K562 (cell line): ENCODE results near the gene EDEM1. TPM values are rescaled to one million over a fixed set of nuclear protein-coding genes. Genes with fewer than 3 reads are reported as not detected.

Source experiments
- ATAC-seq: fragments of 200-7000 bp; cut with Tn5 transposase; 3 replicates; pipeline ENCODE4 v1.9.1; 2020; ENCODE audit warnings: moderate library complexity
- BruUV-seq: library from RNA; stranded (reverse); fragments of 400-500 nt; replicated peaks from 2 replicates; lab custom pipeline; 2021; lab: Mats Ljungman, UMichigan
- CTCF ChIA-PET: fragments of 300-600 bp; formaldehyde crosslinking; extraction: SDS; loops from one replicate; lab custom pipeline; 2021; ENCODE audit warnings: low intra/inter-chr PET ratio; lab: Yijun Ruan, JAX
- POLR2A ChIA-PET: fragments of 300-600, 350-650 bp; sonication (Branson Sonifier 250); formaldehyde crosslinking; extraction: SDS; loops from one replicate; lab custom pipeline; 2021; ENCODE audit warnings: antibody characterized with exemption, inconsistent platforms; lab: Yijun Ruan, JAX
- DNase-seq, 4 experiments: peaks; one replicate each; pipeline versions ENCODE4 v3.0.0 to v3.0.0-alpha.2; 2011 to 2018; ENCODE audit warnings: low spot score in 3 of 4, mixed read lengths in 3 of 4; ENCODE audit errors: extremely low read depth in 1 of 4
- FAIRE-seq: peaks from 2 replicates; lab custom pipeline; 2011; peaks lifted over from hg19 to GRCh38; lab: Jason Lieb, UNC
- H2AFZ ChIP-seq: 2 replicates; pipeline ENCODE4 v1.6.0; 2011; ENCODE audit warnings: low read depth, low read length, control low read depth, inconsistent platforms
- H3K27ac ChIP-seq: fragments of 200-600 bp; 3 replicates; pipeline ENCODE4 v1.8.0; 2011; ENCODE audit warnings: low read depth, mild to moderate bottlenecking, control low read depth, inconsistent platforms, low read length, moderate library complexity, mixed read lengths; ENCODE audit errors: extremely low read depth
- H3K27me3 ChIP-seq, 2 experiments: fragments of 300-600 bp in 1 of 2; 2 replicates in 1 of 2; 3 replicates in 1 of 2; pipeline versions ENCODE4 v1.6.0 to v1.8.0; 2011; ENCODE audit warnings: inconsistent platforms in 2 of 2, low read length in 2 of 2, mild to moderate bottlenecking in 1 of 2, mixed read lengths in 1 of 2, moderate library complexity in 1 of 2; ENCODE audit not compliant: control insufficient read depth in 2 of 2, insufficient read depth in 2 of 2
- H3K36me3 ChIP-seq: fragments of 300-600 bp; 3 replicates; pipeline ENCODE4 v1.8.0; 2011; ENCODE audit warnings: mild to moderate bottlenecking, low read length, inconsistent platforms; ENCODE audit not compliant: control insufficient read depth, insufficient read depth
- H3K4me1 ChIP-seq, 2 experiments: fragments of 200-600 bp in 1 of 2; replicated peaks in 1 of 2; 2 replicates in 1 of 2; 3 replicates in 1 of 2; pipeline versions ENCODE4 v1.5.1 to v1.8.0; 2011; ENCODE audit warnings: inconsistent platforms in 2 of 2, low read length in 2 of 2, mild to moderate bottlenecking in 1 of 2, mixed read lengths in 1 of 2, moderate library complexity in 1 of 2; ENCODE audit not compliant: control insufficient read depth in 2 of 2, insufficient read depth in 2 of 2
- H3K4me2 ChIP-seq: 2 replicates; pipeline ENCODE4 v1.6.1; 2011; ENCODE audit warnings: low read length, control low read depth, inconsistent platforms, mixed read lengths; ENCODE audit not compliant: insufficient read depth
- H3K4me3 ChIP-seq: fragments of 200-600 bp; sonication (generic), shearing (Covaris generic); 2 replicates; pipeline ENCODE4 v1.5.1; 2016; ENCODE audit warnings: control low read depth, inconsistent platforms
- H3K79me2 ChIP-seq: fragments of 200-600 bp; 3 replicates; pipeline ENCODE4 v1.8.0; 2011; ENCODE audit warnings: low read length, inconsistent platforms; ENCODE audit not compliant: control insufficient read depth, insufficient read depth
- H3K9ac ChIP-seq, 2 experiments: 2 replicates each; pipeline versions ENCODE4 v1.6.0 to v1.6.1; 2011; ENCODE audit warnings: low read depth in 2 of 2, low read length in 2 of 2, control low read depth in 1 of 2, inconsistent platforms in 1 of 2, mild to moderate bottlenecking in 1 of 2, mixed read lengths in 1 of 2; ENCODE audit not compliant: insufficient read depth in 1 of 2
- H3K9me1 ChIP-seq: one replicate; pipeline ENCODE4 v1.6.0; 2011; ENCODE audit warnings: inconsistent platforms, mild to moderate bottlenecking, low read length, moderate library complexity; ENCODE audit not compliant: control insufficient read depth, insufficient read depth
- H3K9me3 ChIP-seq: replicated peaks from 2 replicates; pipeline ENCODE4 v1.5.1; 2011; ENCODE audit warnings: low read depth, low read length, inconsistent platforms; ENCODE audit not compliant: control insufficient read depth, insufficient read depth
- H4K20me1 ChIP-seq: replicated peaks from 2 replicates; pipeline ENCODE4 v1.6.1; 2011; ENCODE audit warnings: low read length, inconsistent platforms, mixed read lengths; ENCODE audit not compliant: control insufficient read depth, insufficient read depth
- EGR1 ChIP-seq: fragments of 450-650 bp; conservative IDR thresholded peaks from 2 replicates; pipeline ENCODE4 v1.6.1; 2017; ENCODE audit warnings: mild to moderate bottlenecking
- KAT2B ChIP-seq: IDR thresholded peaks from one replicate; pipeline ENCODE4 v1.6.1; 2012; ENCODE audit warnings: low read depth, mild to moderate bottlenecking, control low read depth, inconsistent platforms, low read length, moderate library complexity
- RBM34 ChIP-seq: fragments of 200-400 bp; formaldehyde crosslinking; IDR thresholded peaks from 2 replicates; pipeline ENCODE4 v1.6.1; 2018; ENCODE audit warnings: low read length, borderline replicate concordance; ENCODE audit not compliant: insufficient read depth
- SNIP1 ChIP-seq: fragments of 450-650 bp; IDR thresholded peaks from 2 replicates; pipeline ENCODE4 v1.7.1; 2017; ENCODE audit warnings: low read depth, mild to moderate bottlenecking
- SPI1 ChIP-seq: IDR thresholded peaks from 2 replicates; pipeline ENCODE4 v1.6.1; 2011; ENCODE audit warnings: low read depth, low read length, control low read depth, borderline replicate concordance
- WHSC1 ChIP-seq: IDR thresholded peaks from one replicate; pipeline ENCODE4 v1.6.1; 2012; ENCODE audit warnings: low read length, control low read depth, inconsistent platforms
- XRCC5 ChIP-seq: fragments of 200-400 bp; formaldehyde crosslinking; IDR thresholded peaks from 2 replicates; pipeline ENCODE4 v1.6.1; 2017; ENCODE audit warnings: low read depth, mild to moderate bottlenecking, low read length
- ZNF263 ChIP-seq: sonication (generic); formaldehyde crosslinking; IDR thresholded peaks from 2 replicates; pipeline ENCODE4 v1.8.0; 2022; ENCODE audit warnings: mild to moderate bottlenecking, missing genetic modification reagents, borderline replicate concordance
- WGBS: fragments of 100-300 bp; shearing (Covaris generic); methylation state at CpG from one replicate; pipeline ENCODE4 v1.1.6; 2016; ENCODE audit warnings: low coverage, mixed read lengths; ENCODE audit not compliant: insufficient coverage; ENCODE audit errors: missing lambda C conversion rate; 5-methylcytosine and 5-hydroxymethylcytosine counted together
- in situ Hi-C: fragments of 300-500 bp; cut with MboI; formaldehyde crosslinking; loops from 4 replicates; pipeline ENCODE4 v1.15.0; 2018; ENCODE audit warnings: inconsistent platforms, mixed read lengths
- intact Hi-C: fragments of 100-400 bp; cut with micrococcal nuclease; formaldehyde crosslinking; loops from 2 replicates; pipeline ENCODE4 v1.14.2; 2022
- polyA plus RNA-seq, 8 experiments: library from polyadenylated mRNA; depleted of rRNA in 4 of 8; stranded (reverse) in 5 of 8; unstranded in 3 of 8; fragments of >200 nt; fragmentation: Nextera tagmentation in 2 of 8; fragmentation: Illumina TruSeq in 1 of 8; extraction: Ambion mirVana in 2 of 8; extraction: Trizol in 1 of 8; gene quantifications; 2 replicates each; pipeline versions ENCODE4 v1.2.1 to v1.2.3, GENCODE V29; 2011 to 2014; ENCODE audit warnings: inconsistent platforms in 1 of 8, missing spikeins in 1 of 8
- total RNA-seq, 7 experiments: library from RNA; depleted of rRNA in 6 of 7; stranded (reverse); fragments of >200 nt in 6 of 7; fragmentation: Illumina TruSeq in 2 of 7; extraction: Trizol in 2 of 7; gene quantifications; 2 replicates each; pipeline versions ENCODE4 v1.2.1 to v1.2.3, GENCODE V29; 2011 to 2021; ENCODE audit warnings: low replicate concordance in 1 of 7
- TF ChIP-seq, protein P1 (sequence below), 2 experiments: fragments of 450-650 bp; IDR thresholded peaks; 2 replicates each; pipeline ENCODE4 v1.6.1; 2016
- TF ChIP-seq, protein P2 (sequence below): fragments of 450-650 bp; IDR thresholded peaks from 2 replicates; pipeline ENCODE4 v1.7.1; 2018; ENCODE audit warnings: mild to moderate bottlenecking, low read depth; ENCODE audit not compliant: partially characterized antibody
- TF ChIP-seq, protein P3 (sequence below): sonication (generic); formaldehyde crosslinking; IDR thresholded peaks from 2 replicates; pipeline ENCODE4 v1.8.1; 2022; ENCODE audit warnings: missing genetic modification reagents

EDEM1 gene
- total and polyA plus RNA-seq, 9 of the 15 experiments (the other 6 are each of a cell fraction or from before 2014, with no cell fraction given), result 6.2 to 36.7 (median 14.3) TPM

DNA sequence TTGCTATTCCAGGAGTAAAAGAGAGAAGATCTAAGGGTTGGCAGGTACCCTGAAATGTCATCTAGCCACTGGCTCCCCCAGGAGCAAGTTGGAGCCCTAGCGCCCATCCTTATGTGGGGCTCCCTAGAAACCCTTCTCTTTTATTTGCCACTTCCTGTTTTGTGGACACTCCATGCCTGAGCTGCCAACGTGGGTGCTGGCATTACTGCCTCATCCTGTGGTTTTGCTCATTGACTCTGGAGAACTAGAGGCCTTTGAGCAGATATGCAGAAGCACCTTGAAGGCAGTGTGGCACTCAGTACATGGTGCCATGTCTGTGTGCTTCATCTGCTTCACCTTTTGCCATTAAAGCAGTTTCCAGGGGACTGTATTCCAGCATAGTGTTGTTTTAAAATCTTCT, 8.1 kb downstream of the EDEM1 start:
- H3K27me3 ChIP-seq, result no peaks in the 10 kb centered on the region
- POLR2A ChIA-PET, result interaction anchor here (1.0 to 4.3 kb wide), 3 partner anchors 9 to 216 kb away, joined by 3 to 33 read pairs (median 6); partner anchors contain the start of gene EDEM1
- peaks cover 45% of the 10 kb centered on the region for H3K36me3 ChIP-seq
- H3K4me3 ChIP-seq, result no peak overlapping the region
- H3K9ac ChIP-seq, result no peak overlapping the region
- no peak for FAIRE-seq
- H3K9me3 ChIP-seq, result no peaks in the 10 kb centered on the region
- no peak for ATAC-seq
- H3K79me2 ChIP-seq, result peaks cover 41% of the 10 kb centered on the region
- 63% methylated on average over 2 of the region's 2 CpGs for WGBS
- 0 out of 2 replicates have a peak, but pooled peaks cover 4% of the 10 kb centered on the region for H4K20me1 ChIP-seq
- no peak overlapping the region for H3K4me2 ChIP-seq
- CTCF ChIA-PET, result no interaction called here
- DNase-seq, result no peak
- no peak overlapping the region for H2AFZ ChIP-seq
- BruUV-seq, result no TSS peak
- in situ Hi-C loops, result no loop called here
- peaks cover 0 to 59% of the 10 kb centered on the region in 2 experiments; a peak in 4 of 5 replicates for H3K4me1 ChIP-seq
- no peak overlapping the region for H3K27ac ChIP-seq
- no peaks in the 10 kb centered on the region for H3K9me1 ChIP-seq
- intact Hi-C loops, result loop anchor here (2.0 kb wide), 1 partner anchor 59 kb away; no protein-coding TSS in a partner anchor
- TF ChIP-seq ZNF263 (no peak), RBM34 (no peak), SNIP1 (no peak), SPI1 (peak; percentile 90), XRCC5 (no peak), KAT2B (no peak), WHSC1 (peak; percentile 86), EGR1 (no peak)
- TF ChIP-seq, protein P1, sequence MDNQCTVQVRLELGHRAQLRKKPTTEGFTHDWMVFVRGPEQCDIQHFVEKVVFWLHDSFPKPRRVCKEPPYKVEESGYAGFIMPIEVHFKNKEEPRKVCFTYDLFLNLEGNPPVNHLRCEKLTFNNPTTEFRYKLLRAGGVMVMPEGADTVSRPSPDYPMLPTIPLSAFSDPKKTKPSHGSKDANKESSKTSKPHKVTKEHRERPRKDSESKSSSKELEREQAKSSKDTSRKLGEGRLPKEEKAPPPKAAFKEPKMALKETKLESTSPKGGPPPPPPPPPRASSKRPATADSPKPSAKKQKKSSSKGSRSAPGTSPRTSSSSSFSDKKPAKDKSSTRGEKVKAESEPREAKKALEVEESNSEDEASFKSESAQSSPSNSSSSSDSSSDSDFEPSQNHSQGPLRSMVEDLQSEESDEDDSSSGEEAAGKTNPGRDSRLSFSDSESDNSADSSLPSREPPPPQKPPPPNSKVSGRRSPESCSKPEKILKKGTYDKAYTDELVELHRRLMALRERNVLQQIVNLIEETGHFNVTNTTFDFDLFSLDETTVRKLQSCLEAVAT (IDR thresholded peaks at IDR 0.05), result no peak
- TF ChIP-seq, protein P2, sequence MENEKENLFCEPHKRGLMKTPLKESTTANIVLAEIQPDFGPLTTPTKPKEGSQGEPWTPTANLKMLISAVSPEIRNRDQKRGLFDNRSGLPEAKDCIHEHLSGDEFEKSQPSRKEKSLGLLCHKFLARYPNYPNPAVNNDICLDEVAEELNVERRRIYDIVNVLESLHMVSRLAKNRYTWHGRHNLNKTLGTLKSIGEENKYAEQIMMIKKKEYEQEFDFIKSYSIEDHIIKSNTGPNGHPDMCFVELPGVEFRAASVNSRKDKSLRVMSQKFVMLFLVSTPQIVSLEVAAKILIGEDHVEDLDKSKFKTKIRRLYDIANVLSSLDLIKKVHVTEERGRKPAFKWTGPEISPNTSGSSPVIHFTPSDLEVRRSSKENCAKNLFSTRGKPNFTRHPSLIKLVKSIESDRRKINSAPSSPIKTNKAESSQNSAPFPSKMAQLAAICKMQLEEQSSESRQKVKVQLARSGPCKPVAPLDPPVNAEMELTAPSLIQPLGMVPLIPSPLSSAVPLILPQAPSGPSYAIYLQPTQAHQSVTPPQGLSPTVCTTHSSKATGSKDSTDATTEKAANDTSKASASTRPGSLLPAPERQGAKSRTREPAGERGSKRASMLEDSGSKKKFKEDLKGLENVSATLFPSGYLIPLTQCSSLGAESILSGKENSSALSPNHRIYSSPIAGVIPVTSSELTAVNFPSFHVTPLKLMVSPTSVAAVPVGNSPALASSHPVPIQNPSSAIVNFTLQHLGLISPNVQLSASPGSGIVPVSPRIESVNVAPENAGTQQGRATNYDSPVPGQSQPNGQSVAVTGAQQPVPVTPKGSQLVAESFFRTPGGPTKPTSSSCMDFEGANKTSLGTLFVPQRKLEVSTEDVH, result no peak
- TF ChIP-seq, protein P3, sequence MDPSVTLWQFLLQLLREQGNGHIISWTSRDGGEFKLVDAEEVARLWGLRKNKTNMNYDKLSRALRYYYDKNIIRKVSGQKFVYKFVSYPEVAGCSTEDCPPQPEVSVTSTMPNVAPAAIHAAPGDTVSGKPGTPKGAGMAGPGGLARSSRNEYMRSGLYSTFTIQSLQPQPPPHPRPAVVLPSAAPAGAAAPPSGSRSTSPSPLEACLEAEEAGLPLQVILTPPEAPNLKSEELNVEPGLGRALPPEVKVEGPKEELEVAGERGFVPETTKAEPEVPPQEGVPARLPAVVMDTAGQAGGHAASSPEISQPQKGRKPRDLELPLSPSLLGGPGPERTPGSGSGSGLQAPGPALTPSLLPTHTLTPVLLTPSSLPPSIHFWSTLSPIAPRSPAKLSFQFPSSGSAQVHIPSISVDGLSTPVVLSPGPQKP (CRISPR knock-in tag), result no peak
